Renal cortex interstitium (tissue), 11 donors: ENCODE measurements around the gene ZDHHC8. TPM values are rescaled to one million over a fixed set of nuclear protein-coding genes. Genes with fewer than 3 reads are reported as not detected.

Source experiments
- DNase-seq, 11 donors: peaks; one replicate each; pipeline ENCODE4 v3.0.0-alpha.2; 2013; ENCODE audit warnings: low read depth in 9 of 11, low spot score in 4 of 11; ENCODE audit errors: extremely low read depth in 1 of 11
- polyA plus RNA-seq, 3 donors: library from polyadenylated mRNA; unstranded; fragments of 120-200 nt; gene quantifications; one replicate each; pipeline ENCODE4 v1.2.1, GENCODE V29; 2013; ENCODE audit not compliant: insufficient read length in 3 of 3

ZDHHC8 gene
- polyA plus RNA-seq, 3 donors, result 30.4 to 52.1 (median 49.2) TPM

GRCh38 chr22:20123366-20124082 is 8.1 kb upstream of the ZDHHC8 start:
- DNase-seq, result no peak

DNA sequence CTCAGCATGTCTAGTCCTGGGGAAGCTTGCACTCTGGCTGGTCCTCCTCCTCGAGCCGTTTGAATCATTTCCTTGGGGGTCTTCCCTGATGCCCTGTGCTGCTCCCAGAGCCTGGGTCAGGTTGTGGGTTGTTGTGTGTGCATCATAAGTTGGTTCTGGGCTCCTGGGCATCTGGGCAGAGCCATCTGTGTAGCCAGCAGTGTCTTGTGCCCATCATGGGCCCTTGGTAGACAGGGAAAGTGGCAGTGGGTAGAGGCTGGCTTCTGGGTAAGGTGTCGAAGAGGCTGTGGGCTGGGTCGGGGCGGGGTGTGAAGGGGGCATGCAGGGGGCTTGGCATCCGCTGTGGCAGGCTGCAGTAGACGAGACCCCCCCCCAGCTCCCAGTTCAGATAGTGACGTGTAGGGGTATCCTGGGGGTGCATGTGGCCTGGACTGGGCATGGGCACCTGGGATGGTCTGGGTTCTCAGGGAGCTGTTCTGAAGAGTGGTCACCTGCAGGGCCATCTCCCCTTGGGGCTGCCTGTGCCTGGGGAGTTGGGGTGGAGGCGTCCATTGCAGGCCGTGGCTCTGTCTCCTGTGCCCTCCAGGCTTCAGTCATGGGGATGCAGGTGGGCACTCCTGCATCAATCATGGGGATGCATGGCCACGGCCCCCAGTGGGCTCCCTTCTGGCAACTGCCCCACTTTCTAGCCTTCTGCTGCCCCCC is 7.4 kb upstream of the ZDHHC8 start:
- no peak for DNase-seq

DNA sequence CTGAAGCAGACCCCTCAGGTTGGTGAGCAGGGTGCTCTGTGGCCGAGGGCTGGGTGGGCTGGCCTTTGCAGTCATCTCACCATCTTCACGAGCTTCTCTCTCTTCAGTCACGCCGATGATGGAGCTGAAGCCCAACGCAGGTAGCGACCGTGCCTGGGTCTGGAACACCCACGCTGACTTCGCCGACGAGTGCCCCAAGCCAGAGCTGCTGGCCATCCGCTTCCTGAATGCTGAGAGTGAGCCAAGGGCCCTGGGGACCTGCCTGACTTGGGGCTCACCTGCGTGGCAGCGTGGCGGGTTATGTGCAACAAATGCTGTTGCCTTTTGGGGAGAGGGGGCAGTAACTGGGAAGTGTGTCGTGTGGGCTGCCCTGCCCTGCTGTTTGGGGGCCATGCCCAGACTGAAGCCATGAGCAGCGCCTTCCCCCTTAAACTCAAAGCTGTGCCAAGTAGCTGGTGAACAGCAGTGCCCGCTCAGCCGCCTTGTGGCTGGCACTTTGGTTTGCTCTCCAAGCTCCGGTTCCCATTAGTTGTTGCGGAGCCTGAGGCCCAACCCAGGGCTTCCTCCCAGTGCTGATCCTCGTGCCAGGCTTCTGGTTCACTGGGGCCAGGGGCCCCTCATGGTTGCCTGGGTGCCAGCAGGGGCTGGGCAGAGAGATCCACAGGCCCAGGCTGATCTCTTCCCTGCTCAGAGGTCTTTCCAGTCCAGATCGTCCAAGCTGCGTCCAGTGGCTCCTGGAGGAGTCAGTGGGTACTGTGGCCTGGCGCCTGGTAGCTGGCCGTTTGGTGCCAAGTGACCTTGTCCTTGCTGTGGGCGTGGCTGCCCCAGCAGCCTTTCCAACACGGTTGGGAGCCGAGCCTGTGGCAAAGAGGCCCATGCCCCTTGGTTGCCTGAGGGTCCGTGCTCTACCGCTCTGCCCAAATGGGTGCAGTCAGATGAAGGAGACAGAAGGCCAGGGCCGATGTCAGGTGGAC is 6.1 kb upstream of the ZDHHC8 start:
- DNase-seq, result no peak

DNA sequence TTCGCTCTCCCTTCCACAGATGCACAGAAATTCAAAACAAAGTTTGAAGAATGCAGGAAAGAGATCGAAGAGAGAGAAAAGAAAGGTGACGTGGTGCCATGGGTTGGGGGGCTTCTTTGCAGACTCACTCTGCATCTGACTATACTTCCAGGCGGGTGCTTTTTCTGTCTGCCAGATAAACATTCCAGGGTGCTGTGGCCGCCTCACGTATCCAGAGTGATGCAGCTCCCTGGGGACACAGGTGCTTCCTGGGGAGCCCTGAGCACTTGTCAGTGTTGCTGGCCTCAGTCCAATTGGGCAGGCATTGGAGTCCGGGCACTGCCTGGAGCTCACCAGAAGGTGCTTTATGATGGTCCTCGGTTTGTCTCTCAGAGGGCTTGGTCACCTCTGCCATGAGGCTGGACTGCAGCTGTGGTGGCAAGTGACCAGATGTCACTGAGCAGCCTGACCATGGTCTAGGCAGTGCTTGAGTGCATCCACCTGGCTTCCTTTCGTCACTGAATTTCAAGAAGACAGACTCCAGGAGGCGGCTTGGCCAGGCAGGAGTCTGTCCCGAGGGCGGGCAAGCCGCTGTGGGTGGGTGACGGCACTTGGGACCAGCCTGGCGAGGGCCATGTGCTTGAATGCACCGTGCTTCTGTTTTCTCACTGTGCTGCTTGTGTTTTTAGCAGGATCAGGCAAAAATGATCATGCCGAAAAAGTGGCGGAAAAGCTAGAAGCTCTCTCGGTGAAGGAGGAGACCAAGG is 5.1 kb upstream of the ZDHHC8 start:
- no peak for DNase-seq

DNA sequence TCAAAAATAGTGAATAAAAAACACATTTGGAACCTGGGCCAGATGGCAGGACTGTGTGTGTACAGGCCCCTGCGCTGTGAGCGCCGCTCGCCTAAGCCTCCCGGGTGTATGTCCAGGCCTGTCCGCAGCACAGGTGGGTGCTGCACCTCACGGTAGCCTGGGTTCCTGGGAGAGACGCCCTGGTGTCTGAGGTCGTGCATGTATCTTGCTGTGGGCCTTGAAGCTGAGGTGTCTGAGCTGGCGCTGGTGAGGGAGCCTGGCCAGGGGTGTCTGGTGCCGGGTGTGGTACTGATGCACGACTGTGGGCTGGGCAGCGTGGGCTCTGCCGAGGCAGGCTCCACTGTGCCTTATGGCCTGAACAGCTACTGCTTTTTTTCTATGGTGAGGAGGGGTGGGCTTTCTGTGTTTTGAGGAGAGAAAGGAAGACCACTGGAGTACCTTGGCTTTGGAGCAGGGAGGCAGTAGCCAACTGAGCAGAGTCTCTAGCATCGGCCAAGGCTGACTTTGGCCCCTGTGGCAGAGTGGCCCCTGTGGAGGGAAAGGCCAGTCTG is 4.2 kb upstream of the ZDHHC8 start:
- no peak for DNase-seq

DNA sequence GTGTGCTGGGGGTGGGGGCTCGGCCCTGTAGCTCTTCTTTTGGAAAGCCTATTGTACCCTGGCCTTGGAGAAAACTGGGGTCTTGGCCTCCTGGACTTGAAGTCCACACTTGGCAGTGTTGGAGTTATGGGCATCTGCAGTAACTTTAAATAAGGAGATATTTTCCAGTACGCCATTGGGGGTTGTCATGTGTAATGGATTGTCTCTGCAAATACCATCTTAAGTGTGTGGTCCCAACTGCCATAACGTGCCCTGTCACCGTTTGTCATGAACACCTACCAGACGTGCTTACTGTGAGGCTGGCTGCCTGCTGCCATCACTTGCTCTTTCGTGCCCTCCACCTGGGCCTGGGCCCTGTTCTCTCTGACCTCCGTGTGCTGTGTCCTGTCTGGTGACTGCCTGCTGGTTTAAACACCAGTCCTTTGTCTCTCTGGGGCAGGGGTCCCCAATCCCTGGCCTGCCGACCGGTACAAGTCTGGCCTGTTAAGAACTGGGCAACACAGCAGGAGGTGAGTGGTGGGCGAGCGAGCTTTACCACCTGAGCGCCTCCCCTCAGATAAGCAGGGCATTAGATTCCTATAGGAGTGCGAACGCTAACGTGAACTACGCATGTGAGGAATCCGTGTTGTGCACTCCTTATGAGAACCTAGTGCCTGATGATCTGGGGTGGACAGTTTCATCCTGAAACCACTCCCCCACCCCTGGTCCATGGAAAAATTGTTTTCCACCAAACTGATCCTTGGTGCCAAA is 3.6 kb upstream of the ZDHHC8 start:
- no peak for DNase-seq

GRCh38 chr22:20128619-20128901 is 3.0 kb upstream of the ZDHHC8 start:
- no peak for DNase-seq

DNA sequence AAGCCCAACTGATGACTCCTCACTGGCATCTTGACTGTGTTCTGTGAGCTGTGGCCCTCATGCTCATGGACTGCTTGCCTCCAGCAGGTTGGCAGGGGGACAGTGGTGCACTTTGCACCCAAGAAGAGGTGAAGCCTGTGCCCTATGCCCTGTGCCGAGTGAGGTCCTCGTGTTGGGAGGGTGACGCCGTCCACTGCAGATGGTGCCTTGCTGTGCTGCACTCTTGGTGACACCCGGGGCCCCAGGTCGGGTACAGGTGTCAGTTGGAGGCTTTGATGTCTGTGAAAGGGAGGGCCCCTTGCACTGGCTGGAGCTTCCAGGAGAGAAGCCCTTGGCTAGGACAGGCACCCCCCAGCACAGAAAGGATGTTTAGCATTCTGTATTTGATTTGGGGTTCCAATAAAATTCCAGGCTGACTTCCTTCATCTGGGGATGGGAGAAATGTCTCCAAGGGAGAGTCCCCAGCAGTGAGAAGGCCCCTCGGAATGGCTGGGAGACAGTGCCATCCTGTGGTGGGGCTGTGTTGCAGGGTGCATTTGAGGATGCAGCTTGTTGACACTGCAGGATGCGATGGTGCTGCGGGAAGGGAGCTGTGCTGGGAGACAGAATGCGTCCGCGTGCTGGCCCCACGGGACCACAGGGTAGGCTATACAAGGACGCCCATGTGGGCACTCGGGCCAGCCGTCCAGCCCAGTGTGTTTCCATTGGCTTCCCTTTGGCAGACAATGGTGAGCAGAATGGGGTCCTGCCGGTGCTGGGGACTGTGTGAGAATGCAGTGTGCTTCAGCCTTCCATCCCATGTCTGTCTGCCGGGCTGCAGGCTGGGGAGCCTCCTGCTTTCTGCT is 2.5 kb upstream of the ZDHHC8 start:
- DNase-seq, result no peak

GRCh38 chr22:20129747-20130014 is 1.9 kb upstream of the ZDHHC8 start:
- no peak for DNase-seq

DNA sequence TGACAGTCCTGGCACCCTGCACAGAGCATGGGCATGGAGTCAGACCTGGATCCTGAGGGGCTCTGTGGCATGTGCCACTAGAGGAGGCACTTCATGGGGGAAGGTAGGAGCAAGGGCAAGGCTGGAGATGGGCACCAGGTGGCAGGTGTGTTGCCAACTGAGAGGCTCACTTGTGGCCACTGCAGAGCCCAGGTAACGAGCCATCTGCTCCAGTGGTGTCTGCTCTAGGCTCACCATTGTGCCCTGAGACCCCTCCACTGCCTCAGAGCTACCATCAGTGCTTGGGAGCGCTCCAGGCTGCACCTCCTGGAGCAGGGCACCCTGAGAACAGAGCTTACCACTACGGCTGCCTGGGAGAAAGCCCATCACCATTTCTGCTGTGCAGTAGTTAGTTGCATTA is 1.3 kb upstream of the ZDHHC8 start:
- DNase-seq, result no peak

- DNase-seq, result peak in 9 of 11 donors; percentile 33 to 72 (median 65)
Observed at GRCh38 chr22:20130731-20131596, 640 bp upstream of the ZDHHC8 start.

DNA sequence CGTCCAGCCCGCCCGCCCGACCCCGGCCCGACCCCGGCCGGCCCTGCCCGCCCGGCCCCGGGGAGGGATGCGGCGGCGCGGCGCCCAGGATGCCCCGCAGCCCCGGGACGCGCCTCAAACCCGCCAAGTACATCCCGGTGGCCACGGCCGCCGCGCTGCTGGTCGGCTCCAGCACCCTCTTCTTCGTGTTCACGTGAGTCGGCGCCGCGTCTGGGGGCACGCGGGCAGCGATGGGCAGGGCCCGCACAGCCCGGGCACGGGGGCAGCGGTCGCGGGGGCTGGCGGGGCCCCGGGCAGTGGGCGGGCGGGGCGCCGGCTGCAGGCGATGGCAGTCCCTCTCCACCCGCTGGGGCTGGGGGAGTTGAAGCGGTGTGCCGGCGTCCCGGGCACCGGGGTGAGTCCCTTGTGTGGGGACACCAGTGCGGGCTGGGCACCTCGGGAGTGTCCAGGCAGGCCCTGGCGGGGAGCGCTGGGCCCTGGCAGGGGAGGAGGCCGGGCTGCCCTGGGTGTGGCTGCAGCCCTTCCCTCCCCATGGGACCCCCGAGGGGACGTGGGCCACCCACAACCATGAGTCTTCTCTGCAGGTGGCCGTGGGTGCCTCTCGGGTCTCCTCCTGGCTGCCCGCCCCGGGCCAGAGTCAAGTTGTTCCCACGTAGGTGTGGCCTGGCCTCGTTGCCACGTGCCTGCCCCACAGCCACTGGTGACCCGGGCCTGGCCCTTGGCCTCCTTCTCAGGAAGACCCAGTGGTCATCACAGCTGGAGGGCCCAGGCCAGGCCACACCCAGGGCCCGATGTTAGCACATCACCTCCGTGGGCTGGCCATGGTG is 468 bp downstream of the ZDHHC8 start:
- no peak for DNase-seq

DNA sequence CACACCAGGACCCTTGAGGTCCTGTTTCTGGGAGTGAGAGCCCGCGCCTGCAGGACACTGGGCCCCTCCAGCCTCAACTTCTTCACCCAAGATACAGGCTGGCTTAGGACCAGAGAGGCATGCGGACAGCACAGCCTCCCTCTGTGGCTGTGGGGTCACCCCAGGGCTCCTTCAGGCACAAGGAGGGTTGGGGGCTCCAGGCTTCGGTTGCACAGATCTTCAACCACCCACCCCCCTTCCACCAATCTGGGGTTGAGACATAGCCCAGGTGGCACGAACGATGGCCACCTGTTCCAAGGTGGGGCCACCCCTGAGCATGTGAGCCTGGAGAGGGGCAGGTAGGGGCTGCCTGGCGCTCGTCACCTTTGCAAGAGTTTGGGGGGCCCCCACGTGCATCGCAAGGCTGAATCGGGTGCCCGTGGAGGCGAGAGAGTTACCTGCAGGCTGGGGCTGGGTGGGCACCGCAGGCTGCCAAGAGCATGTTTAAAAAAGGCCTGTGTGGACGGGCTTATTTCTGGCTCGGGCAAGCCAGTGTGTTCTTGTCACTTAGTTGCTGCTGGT is 1.2 kb downstream of the ZDHHC8 start:
- DNase-seq, result no peak

- DNase-seq, result no peak
Observed at GRCh38 chr22:20133930-20134549, 2.4 kb downstream of the ZDHHC8 start.

DNA sequence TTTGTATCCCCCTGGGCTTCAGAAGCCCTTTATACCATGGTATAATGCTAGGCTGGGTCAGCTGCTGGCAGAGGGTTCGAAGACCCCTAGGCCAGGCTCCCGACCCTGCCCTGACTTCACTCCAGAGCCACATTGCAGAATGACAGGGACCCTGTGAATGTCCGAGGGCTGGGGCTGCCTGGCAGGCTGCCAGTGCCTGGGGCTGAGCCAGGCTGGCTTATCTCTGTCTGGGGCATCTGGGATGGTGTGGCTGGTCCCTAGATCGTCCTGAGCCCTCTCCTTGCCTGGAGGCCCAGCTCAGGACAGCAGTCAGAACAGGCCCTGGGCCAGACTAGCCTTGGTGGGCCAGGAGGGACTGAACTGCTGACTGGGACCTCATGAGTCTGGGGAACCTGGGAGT is 3.7 kb downstream of the ZDHHC8 start:
- DNase-seq, result no peak
